HG02571 (cell line): ENCODE data around the gene TBX19.
"Not testable (repeated sequence)": the region's sequence is repeated elsewhere in the genome, so short reads cannot be mapped to it uniquely, and the experiment has no call there.

ENCODE experiments used
- ATAC-seq: cut with Tn5 transposase; IDR thresholded peaks from one replicate; pipeline ENCODE4 v1.9.1; 2021; ENCODE audit warnings: mild to moderate bottlenecking, moderate library complexity; ENCODE audit not compliant: unreplicated experiment

The TBX19 gene

GRCh38 chr1:168354335-168355269, 73.9 kb downstream of the TBX19 start:
- not testable (repeated sequence) for ATAC-seq

- no peak for ATAC-seq
Measured at GRCh38 chr1:168360151-168361021, 79.7 kb downstream of the TBX19 start.

DNA sequence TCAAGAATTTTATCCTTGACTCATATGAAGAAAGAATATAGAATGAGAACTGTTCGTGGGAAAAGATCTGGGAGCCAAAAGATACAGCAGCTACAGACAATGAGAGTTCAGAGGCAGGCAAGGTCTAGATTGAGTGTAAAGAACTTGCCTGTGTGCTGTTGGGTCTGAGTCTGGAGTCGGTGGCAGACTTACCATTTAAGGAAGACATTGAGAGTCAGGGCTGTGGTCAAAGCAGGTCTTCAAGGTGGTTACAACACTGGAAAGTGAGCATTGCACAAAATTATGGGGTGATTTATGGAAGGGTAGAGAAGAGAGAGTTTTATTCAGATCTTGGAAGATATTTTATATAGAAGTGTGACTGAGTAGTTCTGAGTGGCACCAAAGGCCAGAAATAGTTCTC, 80.6 kb downstream of the TBX19 start:
- no peak for ATAC-seq

GRCh38 chr1:168362991-168363390, 82.3 kb downstream of the TBX19 start:
- no peak for ATAC-seq
